B cell (primary cell): ENCODE data around the gene BAG3. TPM values are rescaled to one million over a fixed set of nuclear protein-coding genes. Genes with fewer than 3 reads are reported as not detected.

Experiments used
- ATAC-seq: fragments of 200-7000 bp; cut with Tn5 transposase; one replicate; pipeline ENCODE4 v1.10.0; 2021; ENCODE audit warnings: low read depth, mild to moderate bottlenecking, moderate number of reproducible peaks, moderate library complexity
- CTCF ChIA-PET: fragments of 350-600 bp; sonication (Branson Sonifier 250); formaldehyde crosslinking; loops from one replicate; lab custom pipeline; 2021; ENCODE audit warnings: antibody characterized with exemption, inconsistent platforms; lab: Charles Lee
- POLR2A ChIA-PET: fragments of 350-600 bp; sonication (Branson Sonifier 250); formaldehyde crosslinking; loops from one replicate; lab custom pipeline; 2021; ENCODE audit warnings: antibody characterized with exemption; lab: Charles Lee
- DNase-seq: peaks from one replicate; pipeline ENCODE4 v3.0.0; 2013
- H2AFZ ChIP-seq: 2 replicates; pipeline ENCODE4 v1.6.1; 2012; ENCODE audit warnings: mild to moderate bottlenecking, low read depth, low read length; ENCODE audit not compliant: insufficient read depth, poor library complexity, severe bottlenecking
- H3K27ac ChIP-seq, 2 donors: 1 replicate in 1 of 2; 2 replicates in 1 of 2; pipeline ENCODE4 v1.5.1; 2012 to 2013; ENCODE audit warnings: low read length in 2 of 2, mild to moderate bottlenecking in 2 of 2, moderate library complexity in 1 of 2
- H3K27me3 ChIP-seq, 4 experiments: fragments of 200-600 bp in 1 of 4; sonication (generic) in 1 of 4; replicated peaks in 1 of 4; 1 replicate in 2 of 4; 2 replicates in 2 of 4; pipeline versions ENCODE4 v1.6.1 to v1.7.0; 2013 to 2016; ENCODE audit warnings: low read length in 3 of 4, mild to moderate bottlenecking in 2 of 4, mixed read lengths in 1 of 4, moderate library complexity in 1 of 4; ENCODE audit not compliant: insufficient read depth in 4 of 4, control insufficient read depth in 3 of 4; ENCODE audit errors: control extremely low read depth in 1 of 4
- H3K36me3 ChIP-seq, 2 experiments: replicated peaks in 1 of 2; 1 replicate in 1 of 2; 2 replicates in 1 of 2; pipeline versions ENCODE4 v1.6.1 to v1.7.1; 2013; ENCODE audit warnings: low read length in 1 of 2; ENCODE audit not compliant: insufficient read depth in 2 of 2, control insufficient read depth in 1 of 2; ENCODE audit errors: control extremely low read depth in 1 of 2, extremely low read depth in 1 of 2
- H3K4me1 ChIP-seq, 2 donors: fragments of 200-600 bp in 1 of 2; sonication (generic) in 1 of 2; 1 replicate in 1 of 2; 2 replicates in 1 of 2; pipeline versions ENCODE4 v1.5.1 to v1.6.1; 2013 to 2017; ENCODE audit warnings: low read length in 2 of 2; ENCODE audit not compliant: control insufficient read depth in 2 of 2, insufficient read depth in 2 of 2
- H3K4me2 ChIP-seq: replicated peaks from 2 replicates; pipeline ENCODE3; 2012; ENCODE audit warnings: mild to moderate bottlenecking, low read depth, low read length; ENCODE audit not compliant: poor library complexity, severe bottlenecking
- H3K4me3 ChIP-seq, 5 experiments: fragments of 200-600 bp in 1 of 5; sonication (generic) in 1 of 5; 1 replicate in 3 of 5; 2 replicates in 2 of 5; pipeline versions ENCODE4 v1.5.1 to v1.7.0; 2011 to 2016; ENCODE audit warnings: low read length in 4 of 5, mild to moderate bottlenecking in 4 of 5, low read depth in 2 of 5, control low read depth in 1 of 5, moderate library complexity in 1 of 5; ENCODE audit not compliant: insufficient read depth in 1 of 5; ENCODE audit errors: control extremely low read depth in 1 of 5, extremely low read depth in 1 of 5
- H3K79me2 ChIP-seq: fragments of 200-600 bp; sonication (generic); one replicate; pipeline ENCODE4 v1.6.0; 2016; ENCODE audit warnings: low read length; ENCODE audit not compliant: control insufficient read depth, insufficient read depth
- H3K9ac ChIP-seq: fragments of 200-600 bp; sonication (generic); 2 replicates; pipeline ENCODE4 v1.6.1; 2017; ENCODE audit warnings: mild to moderate bottlenecking, low read length, moderate library complexity
- H3K9me3 ChIP-seq, 3 donors: one replicate each; pipeline versions ENCODE4 v1.6.1 to v1.7.1; 2013; ENCODE audit warnings: low read length in 2 of 3; ENCODE audit not compliant: control insufficient read depth in 2 of 3, insufficient read depth in 1 of 3; ENCODE audit errors: control extremely low read depth in 1 of 3
- H4K20me1 ChIP-seq: 2 replicates; pipeline ENCODE4 v1.6.0; 2012; ENCODE audit warnings: mild to moderate bottlenecking, low read length; ENCODE audit not compliant: insufficient read depth, control insufficient read depth, poor library complexity, severe bottlenecking
- H3K27ac Mint-ChIP-seq: one replicate; pipeline ENCODE4 v1.8.0; 2021; ENCODE audit warnings: mixed read lengths
- H3K27me3 Mint-ChIP-seq: one replicate; pipeline ENCODE4 v1.8.0; 2021; ENCODE audit warnings: mixed read lengths
- H3K4me1 Mint-ChIP-seq: one replicate; pipeline ENCODE4 v1.8.0; 2021; ENCODE audit warnings: mixed read lengths
- H3K4me3 Mint-ChIP-seq: one replicate; pipeline ENCODE4 v1.8.0; 2021; ENCODE audit warnings: mixed read lengths
- H3K9me3 Mint-ChIP-seq: one replicate; pipeline ENCODE4 v1.8.0; 2022; ENCODE audit warnings: mixed read lengths; ENCODE audit not compliant: insufficient read depth
- CTCF ChIP-seq: fragments of 200-600 bp; IDR thresholded peaks from one replicate; pipeline ENCODE4 v1.8.0; 2022; ENCODE audit warnings: antibody characterized with exemption, mild to moderate bottlenecking
- EZH2 ChIP-seq: IDR thresholded peaks from 2 replicates; pipeline ENCODE4 v1.6.1; 2012; ENCODE audit warnings: borderline replicate concordance, low read depth, mild to moderate bottlenecking, moderate library complexity, low read length; ENCODE audit not compliant: insufficient read depth, poor library complexity, severe bottlenecking
- WGBS: methylation state at CpG from one replicate; pipeline ENCODE4 v1.1.5; 2013; ENCODE audit warnings: missing lambda C conversion rate; ENCODE audit not compliant: insufficient coverage; 5-methylcytosine and 5-hydroxymethylcytosine counted together
- intact Hi-C: fragments of 100-400 bp; cut with micrococcal nuclease; formaldehyde crosslinking; loops from one replicate; pipeline ENCODE4 v1.10.0; 2022
- polyA plus RNA-seq: library from polyadenylated mRNA; depleted of rRNA; stranded (reverse); fragments of >200 nt; gene quantifications from 2 replicates; pipeline ENCODE4 v1.2.3, GENCODE V29; 2012
- total RNA-seq, 2 donors: library from RNA; stranded (reverse); fragments of 120-200 nt in 1 of 2; gene quantifications; 1 replicate in 1 of 2; 2 replicates in 1 of 2; pipeline versions ENCODE4 v1.2.3 to v1.2.4, GENCODE V29; 2013 to 2022

Gene BAG3
- total and polyA plus RNA-seq, 2 donors (not counting 1 experiment from before 2014, with no cell fraction given): 3.9 to 7.4 TPM

- Histone ChIP-seq H3K4me1 (no peaks in the 10 kb centered on the region), H3K36me3 (no peaks in the 10 kb centered on the region), H3K9ac (no peak overlapping the region), H2AFZ (no peak overlapping the region), H3K4me3 (no peak overlapping the region), H4K20me1 (no peaks in the 10 kb centered on the region), H3K79me2 (no peaks in the 10 kb centered on the region), H3K9me3 (peaks cover 0 to 2% (median 0%) of the 10 kb centered on the region in 3 donors), H3K4me2 (no peak overlapping the region), H3K27me3 (no peaks in the 10 kb centered on the region), H3K27ac (no peak overlapping the region)
- Mint-ChIP-seq H3K4me1 (no peaks in the 10 kb centered on the region), H3K4me3 (no peak overlapping the region), H3K27ac (no peak overlapping the region), H3K27me3 (no peaks in the 10 kb centered on the region), H3K9me3 (no peaks in the 10 kb centered on the region)
- intact Hi-C loops: no loop called here
- WGBS: 90% methylated on average over 6 of the region's 9 CpGs
- CTCF ChIA-PET: interaction anchor here (1.0 to 1.2 kb wide), 2 partner anchors 12 to 13 kb away, joined by 3 read pairs; no protein-coding TSS in a partner anchor
- ATAC-seq (no peak), DNase-seq (no peak)
- TF ChIP-seq EZH2 (no peak), CTCF (no peak)
- POLR2A ChIA-PET: interaction anchor here (0.6 kb wide), 1 partner anchor 71 kb away, joined by 3 read pairs; no protein-coding TSS in a partner anchor
These were observed 24.4 kb downstream of the BAG3 start for GRCh38 chr10:119675483-119676170.

- Histone ChIP-seq H3K4me3 (no peak overlapping the region), H3K79me2 (no peaks in the 10 kb centered on the region), H3K4me2 (no peak overlapping the region), H2AFZ (no peak overlapping the region), H3K4me1 (no peaks in the 10 kb centered on the region), H3K9me3 (peaks cover 0 to 2% (median 0%) of the 10 kb centered on the region in 3 donors), H3K27me3 (no peaks in the 10 kb centered on the region), H3K27ac (no peak overlapping the region), H3K9ac (no peak overlapping the region), H3K36me3 (no peaks in the 10 kb centered on the region), H4K20me1 (no peaks in the 10 kb centered on the region)
- POLR2A ChIA-PET: no interaction called here
- CTCF ChIA-PET: no interaction called here
- no peak overlapping the region for H3K4me3 Mint-ChIP-seq
- TF ChIP-seq EZH2 (no peak), CTCF (no peak)
- ATAC-seq: no peak
- DNase-seq: no peak
- WGBS: 100% methylated on average over 1 of the region's 6 CpGs
- no peaks in the 10 kb centered on the region for H3K9me3 Mint-ChIP-seq
- intact Hi-C loops: no loop called here
- no peaks in the 10 kb centered on the region for H3K4me1 Mint-ChIP-seq
- H3K27me3 Mint-ChIP-seq: peaks cover 2% of the 10 kb centered on the region
- no peak overlapping the region for H3K27ac Mint-ChIP-seq
These were observed 25.9 kb downstream of the BAG3 start for GRCh38 chr10:119677126-119677525.
